Right lung (tissue), 5 donors: ENCODE results near the gene ARHGAP18. TPM values are rescaled to one million over a fixed set of nuclear protein-coding genes. Genes with fewer than 3 reads are reported as not detected.

ENCODE experiments used
- DNase-seq, 2 donors: peaks; one replicate each; pipeline ENCODE4 v3.0.0-alpha.2; 2013
- polyA plus RNA-seq, 5 donors: library from polyadenylated mRNA; unstranded; fragments of 120-200 nt; gene quantifications; one replicate each; pipeline versions ENCODE4 v1.2.1 to v1.2.3, GENCODE V29; 2013; ENCODE audit warnings: inconsistent platforms in 1 of 5, low replicate concordance in 1 of 5; ENCODE audit not compliant: insufficient read length in 5 of 5, insufficient read depth in 1 of 5

The ARHGAP18 gene
- polyA plus RNA-seq, 5 donors: 57.4 to 80.8 (median 71.5) TPM

GRCh38 chr6:129619579-129620233 is 90.3 kb downstream of the ARHGAP18 start:
- DNase-seq: no peak

DNA sequence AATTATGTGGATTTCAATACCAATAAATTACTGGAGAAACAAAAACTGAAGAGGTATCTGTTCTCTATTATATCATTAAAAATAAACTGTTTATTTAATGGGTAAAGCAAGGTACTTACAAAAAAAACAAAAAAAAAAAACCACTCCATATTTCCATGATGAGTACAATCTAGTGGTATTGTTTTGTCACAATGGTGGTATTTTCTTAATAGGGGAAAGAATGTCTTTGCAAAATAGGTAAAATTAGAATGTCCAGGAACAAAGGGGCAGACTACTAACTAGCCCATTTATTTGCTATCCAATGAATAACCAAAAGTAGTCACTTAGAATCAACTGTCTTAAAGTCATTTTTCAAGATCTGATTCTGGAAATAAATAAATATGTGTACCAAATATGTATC is 92.0 kb downstream of the ARHGAP18 start:
- DNase-seq: no peak

GRCh38 chr6:129615496-129615895 is 94.5 kb downstream of the ARHGAP18 start:
- DNase-seq: no peak

DNA sequence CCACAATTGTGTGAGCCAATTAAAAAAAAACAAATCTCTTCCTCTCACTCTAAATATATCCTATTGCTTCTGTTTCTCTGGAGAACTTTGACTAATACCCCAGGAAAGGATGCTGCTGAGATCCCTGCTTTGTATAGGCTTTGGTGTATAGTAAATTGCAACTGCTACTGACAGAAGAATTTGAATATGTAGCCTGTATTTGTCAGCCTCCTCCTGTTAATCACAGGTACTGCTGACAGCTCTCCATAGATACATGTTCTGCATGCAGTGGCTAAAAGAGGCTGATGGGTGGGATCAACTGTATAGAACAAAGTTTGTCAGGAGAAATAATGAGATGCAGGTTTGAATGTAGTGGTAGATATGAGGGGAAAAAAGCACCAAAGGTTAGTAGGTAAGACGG is 95.0 kb downstream of the ARHGAP18 start:
- no peak for DNase-seq

DNA sequence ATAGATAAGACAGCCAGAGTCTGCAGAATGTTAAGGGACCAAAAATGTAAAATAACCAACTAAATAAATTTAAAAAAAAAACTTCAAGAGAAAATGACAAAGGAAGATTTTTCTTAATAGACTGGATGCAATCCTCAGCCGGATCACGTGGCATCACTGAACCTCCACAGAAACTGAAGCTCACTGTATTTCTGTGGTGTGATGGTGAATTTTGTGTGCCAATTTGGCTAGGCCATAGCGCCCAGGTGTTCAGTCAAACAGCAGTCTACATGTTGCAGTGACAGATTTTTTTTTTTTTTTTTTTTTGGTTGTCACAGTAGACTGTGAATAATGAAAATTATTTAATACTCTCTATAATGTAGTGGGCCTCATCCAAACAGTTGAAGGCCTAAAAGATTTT is 95.5 kb downstream of the ARHGAP18 start:
- no peak for DNase-seq

GRCh38 chr6:129612440-129612839 is 97.5 kb downstream of the ARHGAP18 start:
- DNase-seq: no peak

- DNase-seq: no peak
These were observed 100.3 kb downstream of the ARHGAP18 start for GRCh38 chr6:129609635-129610034.

DNA sequence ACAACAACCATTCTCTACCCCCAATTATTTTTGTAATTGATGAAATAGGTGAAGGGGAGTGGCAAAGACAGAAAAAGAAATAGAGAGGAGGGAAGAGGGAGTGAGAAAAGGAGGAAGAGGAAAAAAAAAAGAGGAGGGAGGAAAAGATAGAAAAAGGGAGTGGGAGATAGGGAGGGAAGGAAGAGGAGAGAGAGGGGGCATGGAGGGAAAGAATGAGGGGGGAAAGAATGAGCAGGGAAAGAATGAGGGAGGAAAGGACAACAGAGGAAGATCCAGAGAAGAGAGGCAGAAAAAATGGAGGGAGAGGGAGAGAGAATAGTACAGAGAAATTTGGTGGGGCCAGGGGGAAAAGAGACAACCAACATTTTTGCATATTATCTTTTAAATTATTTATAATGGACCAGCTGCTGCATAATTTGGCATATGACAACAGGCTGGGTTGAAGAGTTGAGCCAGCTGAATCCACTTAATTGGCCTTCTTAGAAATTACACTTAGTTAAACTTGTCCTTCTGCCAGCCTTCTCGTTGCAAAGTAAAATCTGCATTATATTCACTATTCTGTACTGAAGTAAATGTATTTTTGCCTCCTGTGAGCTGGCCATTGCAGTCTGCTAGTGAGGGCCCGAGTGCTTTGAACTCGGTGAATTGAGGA is 101.0 kb downstream of the ARHGAP18 start:
- DNase-seq: peak; percentile 51 to 64

DNA sequence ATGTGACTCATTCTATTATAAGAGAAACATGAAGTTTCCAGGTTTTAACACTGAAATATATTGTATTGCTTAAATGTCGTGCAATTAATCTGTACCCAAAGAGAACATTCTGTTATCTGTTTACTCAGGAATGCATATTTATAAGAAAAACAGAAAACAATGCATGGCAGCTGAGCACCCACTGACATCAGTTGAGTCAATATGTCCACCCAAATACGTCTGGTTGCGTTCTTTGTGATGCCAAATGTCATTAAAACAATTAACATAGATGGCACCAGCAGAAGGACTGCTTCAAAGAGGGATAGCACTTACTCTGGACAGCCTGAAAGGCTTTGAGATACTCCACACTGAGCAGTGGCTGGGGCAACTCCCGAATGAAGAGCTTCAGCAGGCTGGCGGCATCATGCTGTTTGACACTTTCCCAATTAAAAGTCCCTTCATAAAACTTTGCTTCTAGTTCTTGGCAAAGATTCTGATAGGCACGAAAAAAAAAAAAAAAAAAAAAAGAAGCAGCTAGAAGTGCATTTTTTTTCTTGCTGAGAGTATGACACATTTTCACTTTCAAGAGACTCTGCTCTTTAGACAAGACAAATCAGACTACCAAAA is 102.3 kb downstream of the ARHGAP18 start:
- no peak for DNase-seq

DNA sequence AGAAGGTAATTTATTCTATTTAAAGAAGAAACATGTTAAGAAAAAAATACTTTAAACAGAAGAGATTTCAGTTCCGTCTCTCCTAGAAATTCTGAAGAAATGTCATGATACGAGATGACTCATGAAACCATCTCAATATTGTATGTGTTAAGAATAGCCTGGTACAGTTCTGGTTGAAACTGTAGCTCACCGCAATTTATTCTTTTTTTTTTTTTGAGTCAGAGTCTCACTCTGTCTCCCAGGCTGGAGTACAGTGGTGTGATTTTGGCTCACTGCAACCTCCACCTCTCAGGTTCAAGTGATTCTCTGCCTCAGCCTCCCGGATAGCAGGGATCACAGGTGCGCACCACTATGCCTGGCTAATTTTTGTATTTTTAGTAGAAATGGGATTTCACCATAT is 103.3 kb downstream of the ARHGAP18 start:
- DNase-seq: no peak

DNA sequence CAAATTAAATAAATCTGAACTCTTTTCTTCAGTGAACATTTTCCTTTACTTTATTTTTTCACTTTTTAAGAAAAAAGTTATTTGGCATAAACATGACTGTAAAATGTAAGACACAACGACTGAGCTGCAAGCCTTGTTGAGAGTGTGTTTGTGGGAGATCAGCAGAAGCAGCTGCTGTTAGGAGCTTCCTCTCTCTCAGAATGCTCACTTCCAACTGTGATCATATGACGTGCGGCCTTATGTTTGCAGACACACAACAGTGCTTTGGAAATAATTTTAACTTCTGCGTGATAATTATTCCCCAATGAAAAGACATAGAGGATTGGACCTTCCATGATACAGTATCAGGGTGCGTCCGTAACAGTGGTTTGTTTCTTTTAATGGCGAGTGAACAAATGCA is 104.0 kb downstream of the ARHGAP18 start:
- DNase-seq: no peak

- DNase-seq: no peak
These were observed 104.9 kb downstream of the ARHGAP18 start for GRCh38 chr6:129605095-129605494.

DNA sequence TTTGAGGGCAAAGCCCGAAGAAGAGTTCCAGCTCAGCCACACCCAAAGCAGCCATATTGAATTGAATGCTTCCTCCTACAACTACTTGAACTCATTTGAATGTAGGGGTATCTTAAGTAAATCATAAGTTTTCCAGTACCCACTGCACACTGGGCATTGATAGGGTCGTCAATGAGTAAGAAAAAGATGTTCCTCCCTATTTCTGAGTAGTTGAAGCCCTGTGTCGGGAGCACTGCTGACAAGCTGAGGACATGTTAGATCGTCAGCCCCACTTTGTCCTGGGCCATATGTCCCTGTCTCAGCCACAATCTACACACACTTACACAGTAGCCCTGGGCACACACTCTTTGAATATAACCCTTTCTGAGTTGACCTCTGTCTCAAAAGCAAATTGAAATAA is 105.7 kb downstream of the ARHGAP18 start:
- no peak for DNase-seq

GRCh38 chr6:129603741-129604140 is 106.2 kb downstream of the ARHGAP18 start:
- no peak for DNase-seq

GRCh38 chr6:129601323-129601722 is 108.7 kb downstream of the ARHGAP18 start:
- no peak for DNase-seq

DNA sequence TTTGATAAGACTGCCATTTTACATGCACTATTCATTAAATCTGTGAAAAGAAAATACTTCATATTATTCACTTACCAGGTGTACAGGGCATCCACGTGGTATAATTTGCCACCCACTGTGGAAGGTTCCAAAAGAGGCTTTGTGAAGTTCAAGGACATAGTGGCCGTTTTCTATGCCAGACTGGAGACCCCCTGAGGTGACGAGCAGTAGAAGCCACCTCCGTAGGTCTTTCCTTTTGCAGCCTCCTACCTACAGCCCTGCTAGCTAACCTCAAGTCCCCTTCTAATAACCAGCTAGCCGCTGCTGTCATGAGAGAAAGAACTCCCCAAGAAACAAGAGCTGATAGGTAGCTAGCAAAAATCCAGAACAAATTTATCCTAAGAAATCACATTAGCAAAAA is 110.5 kb downstream of the ARHGAP18 start:
- DNase-seq: no peak

DNA sequence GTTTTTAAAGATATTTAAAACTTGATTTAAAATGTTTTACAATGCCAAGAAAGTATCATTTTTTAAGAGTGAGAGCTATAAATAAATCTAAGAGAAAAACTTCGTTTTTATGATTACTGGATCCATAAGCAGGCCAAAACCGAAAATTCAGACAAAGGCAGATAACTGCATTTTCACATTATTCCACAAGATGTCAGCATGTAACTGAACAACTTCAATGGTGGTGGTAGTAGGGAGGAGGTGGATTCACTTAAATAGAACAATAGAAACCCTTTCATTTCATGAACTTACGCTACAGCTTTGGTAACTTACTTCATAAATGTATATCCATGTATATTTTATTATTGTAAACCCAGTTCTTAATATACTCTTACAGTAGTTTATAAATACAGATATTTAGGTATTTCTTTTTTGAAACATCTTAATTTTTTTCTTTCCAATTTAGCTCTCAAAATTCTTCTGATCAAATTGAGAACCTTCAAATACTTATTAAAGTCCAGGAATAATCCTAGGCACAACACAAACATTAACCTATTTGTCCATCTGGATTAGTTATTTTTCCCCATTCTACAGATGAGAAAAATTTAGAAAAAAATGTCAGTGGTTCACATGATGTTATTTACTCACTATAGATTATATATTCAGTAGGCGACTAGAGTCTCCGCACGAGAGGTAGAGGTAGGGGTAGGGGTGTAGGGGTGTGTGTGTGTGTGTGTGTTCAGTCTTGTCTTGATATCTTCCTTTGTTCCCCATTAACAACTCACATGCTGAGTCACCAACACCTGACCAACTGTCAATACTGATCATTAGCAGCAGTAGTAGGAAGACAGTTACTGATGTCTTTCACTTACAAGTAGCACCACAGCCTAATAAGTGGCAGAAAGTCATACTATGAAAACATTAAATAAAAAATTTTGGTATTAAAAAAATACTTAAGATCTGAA is 111.5 kb downstream of the ARHGAP18 start:
- peak; percentile 55 to 70 for DNase-seq

GRCh38 chr6:129597023-129597713 is 112.8 kb downstream of the ARHGAP18 start:
- no peak for DNase-seq

GRCh38 chr6:129596522-129596921 is 113.5 kb downstream of the ARHGAP18 start:
- DNase-seq: no peak

GRCh38 chr6:129593233-129593564 is 116.8 kb downstream of the ARHGAP18 start:
- DNase-seq: no peak

- DNase-seq: no peak
These were observed 117.3 kb downstream of the ARHGAP18 start for GRCh38 chr6:129592516-129593232.
